Stimulated activated naive CD8-positive, alpha-beta T cell treated with anti-CD3 and anti-CD28 coated beads, Interleukin-15, Interleukin-2, amounts not matched to agents 100 ng/mL and 50 ng/mL, for 24 hours (primary cell): ENCODE results near the gene WDR13.

ENCODE experiments used
- H3K27ac Mint-ChIP-seq: one replicate; pipeline ENCODE4 v1.8.0; 2021; ENCODE audit warnings: mild to moderate bottlenecking, mixed read lengths
- H3K27me3 Mint-ChIP-seq: one replicate; pipeline ENCODE4 v1.8.0; 2021; ENCODE audit warnings: mixed read lengths
- H3K36me3 Mint-ChIP-seq: one replicate; pipeline ENCODE4 v1.8.0; 2021; ENCODE audit warnings: low read depth, mixed read lengths
- H3K4me1 Mint-ChIP-seq: one replicate; pipeline ENCODE4 v1.8.0; 2021; ENCODE audit warnings: low read depth, mixed read lengths
- H3K4me3 Mint-ChIP-seq: one replicate; pipeline ENCODE4 v1.8.0; 2021; ENCODE audit warnings: mild to moderate bottlenecking, mixed read lengths
- H3K9me3 Mint-ChIP-seq: one replicate; pipeline ENCODE4 v1.8.0; 2021; ENCODE audit warnings: mixed read lengths

Gene WDR13

GRCh38 chrX:48580662-48581061, 16.6 kb upstream of the WDR13 start:
- no peaks in the 10 kb centered on the region for H3K27me3 Mint-ChIP-seq
- H3K9me3 Mint-ChIP-seq = no peaks in the 10 kb centered on the region
- peaks cover 40% of the 10 kb centered on the region for H3K36me3 Mint-ChIP-seq
- H3K4me1 Mint-ChIP-seq = peaks cover 26% of the 10 kb centered on the region
- H3K27ac Mint-ChIP-seq = no peak overlapping the region
- H3K4me3 Mint-ChIP-seq = no peak overlapping the region

DNA sequence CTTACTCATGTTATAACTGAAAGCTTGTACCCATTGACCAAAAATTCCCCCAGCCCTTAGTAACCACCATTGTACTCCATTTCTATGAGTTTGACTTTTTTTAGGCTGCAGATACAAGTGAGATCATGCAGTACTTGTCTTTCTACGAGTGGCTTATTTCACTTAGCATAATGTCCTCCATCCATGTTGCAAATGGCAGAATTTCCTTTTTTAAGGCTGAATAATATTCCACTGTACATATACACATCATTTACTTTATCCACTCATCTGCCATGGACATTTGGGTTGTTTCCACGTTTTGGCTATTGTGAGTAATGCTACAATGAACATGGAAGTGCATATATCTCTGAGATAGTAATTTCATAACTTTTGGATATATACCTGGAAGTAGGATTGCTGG, 12.6 kb upstream of the WDR13 start:
- Mint-ChIP-seq H3K9me3 (no peaks in the 10 kb centered on the region), H3K4me1 (no peaks in the 10 kb centered on the region), H3K36me3 (peaks cover 4% of the 10 kb centered on the region), H3K27ac (no peak overlapping the region), H3K27me3 (no peaks in the 10 kb centered on the region), H3K4me3 (no peak overlapping the region)

- no peaks in the 10 kb centered on the region for H3K36me3 Mint-ChIP-seq
- no peak overlapping the region for H3K27ac Mint-ChIP-seq
- no peak overlapping the region for H3K4me3 Mint-ChIP-seq
- no peaks in the 10 kb centered on the region for H3K27me3 Mint-ChIP-seq
- no peaks in the 10 kb centered on the region for H3K4me1 Mint-ChIP-seq
- no peaks in the 10 kb centered on the region for H3K9me3 Mint-ChIP-seq
Observed at GRCh38 chrX:48589482-48590162, 7.7 kb upstream of the WDR13 start.

- no peak overlapping the region for H3K27ac Mint-ChIP-seq
Observed at GRCh38 chrX:48590203-48591103, 6.8 kb upstream of the WDR13 start.

DNA sequence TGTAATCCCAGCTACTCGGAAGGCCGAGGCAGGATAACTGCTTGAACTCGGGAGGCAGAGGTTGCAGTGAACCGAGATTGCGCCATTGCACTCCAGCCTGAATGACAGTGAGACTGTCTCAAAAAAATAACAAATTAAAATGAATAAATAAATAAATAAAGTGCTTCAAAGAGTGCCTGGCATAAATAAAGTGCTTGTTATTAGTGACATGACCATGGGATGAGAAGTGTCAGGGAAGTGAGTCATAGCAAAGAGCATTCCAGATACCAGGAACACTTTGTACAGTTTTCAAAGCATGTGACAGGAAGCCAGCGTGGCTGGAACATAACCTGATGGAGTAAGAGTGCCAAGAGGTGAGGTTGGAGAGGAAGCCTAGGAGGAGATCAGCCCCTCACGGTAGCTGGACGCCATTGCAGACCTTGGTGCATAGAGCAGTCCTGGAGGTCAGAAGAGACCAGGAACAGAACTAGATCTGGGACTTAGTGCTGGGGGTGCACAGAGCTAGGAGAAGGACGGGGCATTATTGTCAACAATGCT, 6.0 kb upstream of the WDR13 start:
- Mint-ChIP-seq H3K36me3 (no peaks in the 10 kb centered on the region), H3K27ac (no peak overlapping the region), H3K9me3 (no peaks in the 10 kb centered on the region), H3K27me3 (no peaks in the 10 kb centered on the region), H3K4me3 (no peak overlapping the region), H3K4me1 (no peaks in the 10 kb centered on the region)

More at GRCh38 chrX:48590203-48591103, 6.8 kb upstream of the WDR13 start:
- H3K36me3 Mint-ChIP-seq = no peaks in the 10 kb centered on the region
- H3K4me3 Mint-ChIP-seq = no peak overlapping the region
- no peaks in the 10 kb centered on the region for H3K27me3 Mint-ChIP-seq
- no peaks in the 10 kb centered on the region for H3K9me3 Mint-ChIP-seq
- no peaks in the 10 kb centered on the region for H3K4me1 Mint-ChIP-seq

GRCh38 chrX:48592971-48593370, 4.3 kb upstream of the WDR13 start:
- peaks cover 7% of the 10 kb centered on the region for H3K4me1 Mint-ChIP-seq
- H3K27ac Mint-ChIP-seq = no peak overlapping the region
- no peaks in the 10 kb centered on the region for H3K27me3 Mint-ChIP-seq
- H3K4me3 Mint-ChIP-seq = no peak overlapping the region
- H3K9me3 Mint-ChIP-seq = no peaks in the 10 kb centered on the region
- no peaks in the 10 kb centered on the region for H3K36me3 Mint-ChIP-seq

GRCh38 chrX:48595929-48596328, 1.4 kb upstream of the WDR13 start:
- Mint-ChIP-seq H3K4me1 (peaks cover 12% of the 10 kb centered on the region), H3K9me3 (no peaks in the 10 kb centered on the region), H3K27me3 (no peaks in the 10 kb centered on the region), H3K36me3 (no peaks in the 10 kb centered on the region), H3K4me3 (no peak overlapping the region), H3K27ac (no peak overlapping the region)

DNA sequence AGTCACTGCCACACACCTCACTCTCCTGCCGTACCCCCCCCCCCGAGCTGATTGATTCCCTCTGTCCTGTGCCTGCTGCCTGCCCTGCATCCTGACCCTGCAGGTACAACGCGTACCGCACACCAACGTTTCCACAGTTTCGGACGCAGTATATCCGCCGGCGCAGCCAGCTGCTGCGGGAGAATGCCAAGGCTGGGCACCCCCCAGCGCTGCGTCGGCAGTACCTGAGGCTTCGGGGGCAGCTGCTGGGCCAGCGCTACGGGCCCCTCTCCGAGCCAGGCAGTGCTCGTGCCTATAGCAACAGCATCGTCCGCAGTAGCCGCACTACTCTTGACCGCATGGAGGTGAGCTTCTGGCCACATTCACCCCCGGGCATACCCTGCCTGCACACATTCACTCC, 1.3 kb downstream of the WDR13 start:
- Mint-ChIP-seq H3K4me1 (peaks cover 12% of the 10 kb centered on the region), H3K36me3 (no peaks in the 10 kb centered on the region), H3K4me3 (peak overlapping the region; percentile 98), H3K27me3 (no peaks in the 10 kb centered on the region), H3K27ac (no peak overlapping the region), H3K9me3 (no peaks in the 10 kb centered on the region)

DNA sequence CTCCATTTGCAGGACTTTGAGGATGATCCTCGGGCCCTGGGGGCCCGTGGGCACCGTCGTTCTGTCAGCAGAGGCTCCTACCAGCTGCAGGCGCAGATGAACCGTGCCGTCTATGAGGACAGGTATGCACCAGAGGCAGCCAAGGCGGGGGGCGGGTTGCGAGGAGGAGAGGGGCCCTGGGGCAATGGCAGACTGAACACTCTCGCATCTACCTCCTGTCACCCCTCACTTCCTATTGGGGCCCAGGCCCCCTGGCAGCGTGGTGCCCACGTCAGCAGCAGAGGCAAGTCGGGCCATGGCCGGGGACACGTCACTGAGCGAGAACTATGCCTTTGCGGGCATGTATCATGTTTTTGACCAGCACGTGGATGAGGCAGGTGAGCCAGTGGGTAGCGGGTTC, 2.0 kb downstream of the WDR13 start:
- Mint-ChIP-seq H3K36me3 (peaks cover 1% of the 10 kb centered on the region), H3K9me3 (no peaks in the 10 kb centered on the region), H3K4me1 (peaks cover 12% of the 10 kb centered on the region), H3K4me3 (no peak overlapping the region), H3K27me3 (no peaks in the 10 kb centered on the region), H3K27ac (no peak overlapping the region)

DNA sequence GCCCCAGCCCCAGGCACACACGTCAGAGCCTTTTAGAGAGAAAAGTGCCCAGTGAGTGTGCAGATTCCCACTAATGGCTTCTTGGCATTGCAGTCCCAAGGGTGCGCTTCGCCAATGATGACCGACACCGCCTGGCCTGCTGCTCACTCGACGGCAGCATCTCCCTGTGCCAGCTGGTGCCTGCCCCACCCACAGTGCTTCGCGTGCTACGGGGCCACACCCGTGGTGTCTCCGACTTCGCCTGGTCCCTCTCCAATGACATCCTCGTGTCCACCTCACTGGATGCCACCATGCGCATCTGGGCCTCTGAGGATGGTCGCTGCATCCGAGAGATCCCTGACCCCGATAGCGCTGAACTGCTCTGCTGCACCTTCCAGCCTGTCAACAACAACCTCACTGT, 2.9 kb downstream of the WDR13 start:
- Mint-ChIP-seq H3K4me1 (peaks cover 12% of the 10 kb centered on the region), H3K4me3 (no peak overlapping the region), H3K27ac (no peak overlapping the region), H3K9me3 (no peaks in the 10 kb centered on the region), H3K27me3 (no peaks in the 10 kb centered on the region), H3K36me3 (peaks cover 5% of the 10 kb centered on the region)

- Mint-ChIP-seq H3K4me1 (peaks cover 12% of the 10 kb centered on the region), H3K9me3 (no peaks in the 10 kb centered on the region), H3K36me3 (peaks cover 5% of the 10 kb centered on the region), H3K27ac (no peak overlapping the region), H3K27me3 (no peaks in the 10 kb centered on the region), H3K4me3 (no peak overlapping the region)
Observed at GRCh38 chrX:48601741-48602394, 4.6 kb downstream of the WDR13 start.

DNA sequence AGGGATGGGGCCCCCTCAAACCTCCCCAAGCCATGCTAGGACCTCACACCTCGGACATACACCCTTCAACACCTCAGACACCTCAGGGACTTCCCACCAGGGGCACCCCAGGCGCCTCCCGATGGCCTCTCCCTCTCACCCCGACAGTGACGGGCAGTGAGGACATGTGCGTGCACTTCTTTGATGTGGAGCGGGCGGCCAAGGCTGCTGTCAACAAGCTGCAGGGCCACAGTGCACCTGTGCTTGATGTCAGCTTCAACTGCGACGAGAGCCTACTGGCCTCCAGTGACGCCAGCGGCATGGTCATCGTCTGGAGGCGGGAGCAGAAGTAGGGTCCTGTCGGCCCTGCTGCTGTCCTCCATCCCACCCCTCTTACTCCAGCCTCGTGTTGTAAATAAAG, 7.4 kb downstream of the WDR13 start:
- no peak overlapping the region for H3K4me3 Mint-ChIP-seq
- no peaks in the 10 kb centered on the region for H3K9me3 Mint-ChIP-seq
- peaks cover 5% of the 10 kb centered on the region for H3K36me3 Mint-ChIP-seq
- no peaks in the 10 kb centered on the region for H3K4me1 Mint-ChIP-seq
- H3K27ac Mint-ChIP-seq = no peak overlapping the region
- H3K27me3 Mint-ChIP-seq = no peaks in the 10 kb centered on the region

- Mint-ChIP-seq H3K4me1 (no peaks in the 10 kb centered on the region), H3K9me3 (no peaks in the 10 kb centered on the region), H3K4me3 (no peak overlapping the region), H3K27me3 (no peaks in the 10 kb centered on the region), H3K27ac (no peak overlapping the region), H3K36me3 (peaks cover 5% of the 10 kb centered on the region)
Observed at GRCh38 chrX:48606091-48606490, 8.8 kb downstream of the WDR13 start.

GRCh38 chrX:48611703-48612102, 14.4 kb downstream of the WDR13 start:
- Mint-ChIP-seq H3K4me3 (no peak overlapping the region), H3K27me3 (no peaks in the 10 kb centered on the region), H3K27ac (no peak overlapping the region), H3K4me1 (no peaks in the 10 kb centered on the region), H3K9me3 (no peaks in the 10 kb centered on the region), H3K36me3 (no peaks in the 10 kb centered on the region)
